HepG2 (cell line): Measurements from ENCODE around the gene CGB5. TPM values are rescaled to one million over a fixed set of nuclear protein-coding genes. Genes with fewer than 3 reads are reported as not detected.
A peak's percentile ranks its signal among the peaks of the same experiment; 100 is the strongest.

Experiments used
- ATAC-seq: fragments of 200-7000 bp; cut with Tn5 transposase; 3 replicates; pipeline ENCODE4 v1.9.1; 2020; ENCODE audit warnings: mild to moderate bottlenecking, moderate library complexity
- BruUV-seq: library from RNA; stranded (reverse); fragments of 400-500 nt; replicated peaks from 2 replicates; lab custom pipeline; 2021; lab: Mats Ljungman, UMichigan
- CTCF ChIA-PET: fragments of 300-600 bp; formaldehyde crosslinking; extraction: SDS; loops from one replicate; lab custom pipeline; 2021; ENCODE audit warnings: low total read pairs, inconsistent platforms, low intra/inter-chr PET ratio; lab: Yijun Ruan, JAX
- POLR2A ChIA-PET: fragments of 350-600 bp; sonication (Branson Sonifier 250); formaldehyde crosslinking; loops from one replicate; lab custom pipeline; 2020; ENCODE audit warnings: antibody characterized with exemption, inconsistent platforms; lab: Yijun Ruan, JAX
- DNase-seq: peaks from one replicate; pipeline ENCODE4 v3.0.0-alpha.2; 2015; ENCODE audit warnings: low spot score
- FAIRE-seq: peaks from 3 replicates; lab custom pipeline; 2011; peaks lifted over from hg19 to GRCh38; lab: Jason Lieb, UNC
- H2AFZ ChIP-seq: one replicate; pipeline ENCODE4 v1.6.1; 2011; ENCODE audit warnings: low read length, inconsistent platforms
- H3K27ac ChIP-seq: fragments of 300-600 bp; 3 replicates; pipeline ENCODE4 v1.8.0; 2011; ENCODE audit warnings: mixed run types, mild to moderate bottlenecking, mixed read lengths, low read length, inconsistent platforms; ENCODE audit not compliant: insufficient read depth; ENCODE audit errors: extremely low read length
- H3K27me3 ChIP-seq, 2 experiments: fragments of 200-600 bp in 1 of 2; 2 replicates in 1 of 2; 3 replicates in 1 of 2; pipeline versions ENCODE4 v1.6.0 to v1.8.0; 2011; ENCODE audit warnings: low read length in 2 of 2, mild to moderate bottlenecking in 2 of 2, moderate library complexity in 2 of 2, inconsistent platforms in 1 of 2; ENCODE audit not compliant: insufficient read depth in 2 of 2, control insufficient read depth in 1 of 2
- H3K36me3 ChIP-seq, 2 experiments: fragments of 200-600 bp in 1 of 2; replicated peaks in 1 of 2; 2 replicates in 1 of 2; 3 replicates in 1 of 2; pipeline versions ENCODE4 v1.5.1 to v1.8.0; 2011; ENCODE audit warnings: low read length in 2 of 2, inconsistent platforms in 1 of 2; ENCODE audit not compliant: insufficient read depth in 2 of 2, control insufficient read depth in 1 of 2
- H3K4me1 ChIP-seq: 2 replicates; pipeline ENCODE4 v1.5.1; 2012; ENCODE audit warnings: low read length, inconsistent platforms; ENCODE audit not compliant: insufficient read depth
- H3K4me2 ChIP-seq: 2 replicates; pipeline ENCODE4 v1.6.0; 2011; ENCODE audit warnings: low read depth, low read length, inconsistent platforms
- H3K4me3 ChIP-seq, 3 experiments: fragments of 200-600 bp in 1 of 3; sonication (generic), shearing (Covaris generic) in 1 of 3; replicated peaks in 1 of 3; 2 replicates each; pipeline ENCODE4 v1.5.1; 2011 to 2016; ENCODE audit warnings: low read length in 3 of 3, inconsistent platforms in 2 of 3, low read depth in 2 of 3, mild to moderate bottlenecking in 2 of 3, control low read depth in 1 of 3, mixed read lengths in 1 of 3; ENCODE audit not compliant: insufficient read depth in 1 of 3
- H3K79me2 ChIP-seq: one replicate; pipeline ENCODE4 v1.6.1; 2011; ENCODE audit warnings: low read length, inconsistent platforms; ENCODE audit not compliant: insufficient read depth
- H3K9ac ChIP-seq: 2 replicates; pipeline ENCODE4 v1.6.0; 2011; ENCODE audit warnings: mild to moderate bottlenecking, low read depth, low read length, inconsistent platforms; ENCODE audit not compliant: insufficient read depth
- H3K9me3 ChIP-seq: 2 replicates; pipeline ENCODE4 v1.5.1; 2012; ENCODE audit warnings: mild to moderate bottlenecking, low read length
- H4K20me1 ChIP-seq: 2 replicates; pipeline ENCODE4 v1.6.0; 2011; ENCODE audit warnings: inconsistent platforms, mild to moderate bottlenecking, low read length, moderate library complexity; ENCODE audit not compliant: insufficient read depth
- AGO2 ChIP-seq: fragments of 200-400 bp; formaldehyde crosslinking; optimal IDR thresholded peaks from 2 replicates; pipeline ENCODE3; 2017; ENCODE audit warnings: mild to moderate bottlenecking, low read depth, low read length, moderate library complexity
- ATF7 ChIP-seq, 2 experiments: fragments of 450-650 bp in 1 of 2; sonication (generic) in 1 of 2; formaldehyde crosslinking in 1 of 2; IDR thresholded peaks; 2 replicates each; pipeline versions ENCODE4 v1.4.0 to v1.6.1; 2016 to 2020; ENCODE audit warnings: antibody characterized with exemption in 1 of 2, mild to moderate bottlenecking in 1 of 2, missing genetic modification reagents in 1 of 2
- FOXJ3 ChIP-seq: sonication (generic); formaldehyde crosslinking; IDR thresholded peaks from 2 replicates; pipeline ENCODE4 v1.4.0; 2020; ENCODE audit warnings: missing genetic modification reagents, mild to moderate bottlenecking, borderline replicate concordance
- HDAC6 ChIP-seq: fragments of 200-600 bp; sonication (generic); IDR thresholded peaks from 2 replicates; pipeline ENCODE4 v1.7.0; 2017; ENCODE audit warnings: mild to moderate bottlenecking, antibody characterized with exemption, low read length, low read depth
- PHF8 ChIP-seq: sonication (generic); formaldehyde crosslinking; IDR thresholded peaks from 2 replicates; pipeline ENCODE4 v1.5.0; 2020; ENCODE audit warnings: missing genetic modification reagents
- POLR2G ChIP-seq: fragments of 200-400 bp; formaldehyde crosslinking; IDR thresholded peaks from 2 replicates; pipeline ENCODE4 v1.6.1; 2018; ENCODE audit warnings: mild to moderate bottlenecking, low read depth, low read length, moderate library complexity
- WGBS: methylation state at CpG from one replicate; pipeline ENCODE4 v1.1.6; 2017; ENCODE audit warnings: low lambda C conversion rate; 5-methylcytosine and 5-hydroxymethylcytosine counted together
- in situ Hi-C: cut with HindIII; loops from 2 replicates; pipeline ENCODE4 v1.10.0; 2017; ENCODE audit warnings: low pct_unique_long_range_greater_than_20kb; ENCODE audit not compliant: extremely low pct_ligation_motif_present
- intact Hi-C: fragments of 100-400 bp; cut with micrococcal nuclease; formaldehyde crosslinking; loops from one replicate; pipeline ENCODE4 v1.10.0; 2022; ENCODE audit not compliant: unreplicated experiment
- polyA plus RNA-seq, 8 experiments: library from polyadenylated mRNA; depleted of rRNA in 3 of 8; stranded (reverse) in 7 of 8; unstranded in 1 of 8; fragments of >200 nt; fragmentation: Illumina TruSeq in 4 of 8; extraction: Trizol in 4 of 8; gene quantifications; 2 replicates each; pipeline versions ENCODE4 v1.2.1 to v1.2.3, GENCODE V29; 2011 to 2016; ENCODE audit warnings: low read depth in 4 of 8, missing spikeins in 1 of 8, mixed read lengths in 1 of 8; ENCODE audit not compliant: insufficient read depth in 1 of 8
- total RNA-seq, 5 experiments: library from RNA; depleted of rRNA; stranded (reverse); fragments of >200 nt; fragmentation: Illumina TruSeq; extraction: Trizol; gene quantifications; 2 replicates each; pipeline ENCODE4 v1.2.3, GENCODE V29; 2016; ENCODE audit warnings: low read depth in 1 of 5
- TF ChIP-seq, protein P1 (sequence below): sonication (generic); formaldehyde crosslinking; IDR thresholded peaks from 2 replicates; pipeline ENCODE4 v1.8.0; 2022; ENCODE audit warnings: missing genetic modification reagents, low read depth, mild to moderate bottlenecking, borderline replicate concordance
- TF ChIP-seq, protein P2 (sequence below): sonication (generic); formaldehyde crosslinking; IDR thresholded peaks from 2 replicates; pipeline ENCODE4 v1.4.0; 2020; ENCODE audit warnings: missing genetic modification reagents

CGB5 gene
- total and polyA plus RNA-seq, 2 of the 13 experiments (the other 11 are each of a cell fraction or from before 2014, with no cell fraction given) = not detected

DNA sequence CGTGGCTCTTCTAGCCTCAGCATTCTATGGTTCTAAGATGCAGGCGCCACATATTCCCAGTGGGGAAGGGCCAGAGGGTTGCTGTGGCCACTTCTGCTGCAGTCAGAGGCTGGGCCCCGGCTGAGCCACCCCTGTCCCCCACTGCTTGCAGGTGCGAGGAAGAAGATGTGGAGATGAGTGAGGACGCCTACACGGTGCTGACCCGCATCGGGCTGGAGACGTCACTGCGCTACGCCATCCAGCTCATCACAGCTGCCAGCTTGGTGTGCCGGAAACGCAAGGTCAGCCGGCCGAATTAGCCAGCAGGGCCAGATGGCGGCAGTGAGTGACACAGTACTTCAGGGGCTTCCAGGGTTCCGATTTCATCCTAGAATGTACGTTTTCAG lies 28.8 kb upstream of the CGB5 start:
- Histone ChIP-seq H3K27me3 (peaks cover 0 to 3% of the 10 kb centered on the region in 2 experiments; a peak in 1 of 5 replicates), H2AFZ (no peak overlapping the region), H3K4me1 (peaks cover 16% of the 10 kb centered on the region), H3K79me2 (no peaks in the 10 kb centered on the region), H3K4me2 (no peak overlapping the region), H3K4me3 (no peak overlapping the region), H4K20me1 (no peaks in the 10 kb centered on the region), H3K36me3 (peaks cover 8 to 46% of the 10 kb centered on the region in 2 experiments; a peak in 4 of 5 replicates), H3K9ac (no peak overlapping the region), H3K9me3 (no peaks in the 10 kb centered on the region), H3K27ac (no peak overlapping the region)
- 95% methylated on average over 18 of the region's 18 CpGs for WGBS
- CTCF ChIA-PET = no interaction called here
- in situ Hi-C loops = no loop called here
- FAIRE-seq (no peak), ATAC-seq (no peak), DNase-seq (no peak)
- no TSS peak for BruUV-seq
- POLR2A ChIA-PET = no interaction called here
- no peak for TF ChIP-seq HDAC6
- TF ChIP-seq POLR2G = 0 out of 2 replicates have a peak, but pooled peaks have one; percentile 11
- no peak for TF ChIP-seq PHF8 (CRISPR knock-in tag)
- TF ChIP-seq, protein P1, sequence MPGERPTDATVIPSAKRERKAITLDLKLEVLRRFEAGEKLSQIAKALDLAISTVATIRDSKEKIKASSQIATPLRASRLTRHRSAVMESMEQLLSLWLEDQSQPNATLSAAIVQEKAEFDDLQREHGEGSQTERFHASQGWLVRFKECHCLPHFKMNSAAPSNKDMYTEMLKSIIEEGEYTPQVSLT = no peak
- TF ChIP-seq ATF7 (IDR thresholded peaks at IDR 0.05) = no peak
- TF ChIP-seq ATF7 (CRISPR knock-in tag; IDR thresholded peaks at IDR 0.05) = no peak
- intact Hi-C loops = no loop called here

DNA sequence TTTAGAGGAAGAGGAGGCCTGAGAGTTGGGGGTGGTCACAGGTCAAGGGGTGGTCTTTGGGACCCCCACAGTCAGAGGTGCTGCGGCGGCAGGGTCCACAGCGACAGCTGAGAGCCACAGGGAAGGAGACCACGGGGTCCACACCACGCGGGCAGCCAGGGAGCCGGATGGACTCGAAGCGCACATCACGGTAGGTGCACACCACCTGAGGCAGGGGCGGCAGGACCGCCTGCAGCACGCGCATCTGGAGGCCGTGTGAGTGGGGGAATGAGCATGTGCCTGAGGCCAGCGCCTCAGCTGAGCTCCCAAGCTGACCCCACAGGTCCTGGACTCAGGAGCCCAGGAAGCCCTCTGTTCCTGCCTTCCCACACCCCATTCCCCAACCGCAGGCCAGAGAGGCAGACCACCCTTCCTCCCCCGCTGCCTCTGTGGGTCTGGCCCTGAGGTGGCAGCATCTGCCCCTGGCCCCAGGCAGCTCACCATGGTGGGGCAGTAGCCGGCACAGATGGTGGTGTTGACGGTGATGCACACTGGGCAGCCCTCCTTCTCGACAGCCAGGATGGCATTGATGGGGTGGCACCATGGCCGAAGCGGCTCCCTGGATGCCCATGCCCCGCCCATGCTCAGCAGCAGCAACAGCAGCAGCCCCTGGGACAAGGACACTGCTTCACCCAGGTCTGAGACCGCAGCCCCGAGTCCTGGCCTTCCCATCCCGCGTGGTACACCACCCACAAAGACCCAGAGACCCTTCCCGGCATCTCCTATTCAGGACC lies 27.4 kb upstream of the CGB5 start:
- CTCF ChIA-PET = no interaction called here

More for the DNA sequence above, 27.4 kb upstream of the CGB5 start:
- in situ Hi-C loops = no loop called here
- Histone ChIP-seq H3K4me1 (peaks cover 22% of the 10 kb centered on the region), H3K79me2 (no peaks in the 10 kb centered on the region), H4K20me1 (no peaks in the 10 kb centered on the region), H3K36me3 (peaks cover 4 to 32% of the 10 kb centered on the region in 2 experiments; a peak in 4 of 5 replicates), H3K4me2 (no peak overlapping the region), H3K4me3 (no peak overlapping the region), H3K9me3 (no peaks in the 10 kb centered on the region), H3K27me3 (peaks cover 0 to 15% of the 10 kb centered on the region in 2 experiments; a peak in 3 of 5 replicates), H3K27ac (no peak overlapping the region), H2AFZ (no peak overlapping the region), H3K9ac (no peak overlapping the region)
- 93% methylated on average over 6 of the region's 29 CpGs for WGBS
- no peak for ATAC-seq
- DNase-seq = no peak
- BruUV-seq = TSS peak; percentile 31
- no peak for FAIRE-seq
- TF ChIP-seq FOXJ3 (CRISPR knock-in tag) (no peak), AGO2 (peak; percentile 55)
- TF ChIP-seq, protein P2, sequence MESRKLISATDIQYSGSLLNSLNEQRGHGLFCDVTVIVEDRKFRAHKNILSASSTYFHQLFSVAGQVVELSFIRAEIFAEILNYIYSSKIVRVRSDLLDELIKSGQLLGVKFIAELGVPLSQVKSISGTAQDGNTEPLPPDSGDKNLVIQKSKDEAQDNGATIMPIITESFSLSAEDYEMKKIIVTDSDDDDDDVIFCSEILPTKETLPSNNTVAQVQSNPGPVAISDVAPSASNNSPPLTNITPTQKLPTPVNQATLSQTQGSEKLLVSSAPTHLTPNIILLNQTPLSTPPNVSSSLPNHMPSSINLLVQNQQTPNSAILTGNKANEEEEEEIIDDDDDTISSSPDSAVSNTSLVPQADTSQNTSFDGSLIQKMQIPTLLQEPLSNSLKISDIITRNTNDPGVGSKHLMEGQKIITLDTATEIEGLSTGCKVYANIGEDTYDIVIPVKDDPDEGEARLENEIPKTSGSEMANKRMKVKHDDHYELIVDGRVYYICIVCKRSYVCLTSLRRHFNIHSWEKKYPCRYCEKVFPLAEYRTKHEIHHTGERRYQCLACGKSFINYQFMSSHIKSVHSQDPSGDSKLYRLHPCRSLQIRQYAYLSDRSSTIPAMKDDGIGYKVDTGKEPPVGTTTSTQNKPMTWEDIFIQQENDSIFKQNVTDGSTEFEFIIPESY (CRISPR knock-in tag) = 0 out of 2 replicates have a peak, but pooled peaks have one; percentile 29
- POLR2A ChIA-PET = no interaction called here
- intact Hi-C loops = no loop called here
